ENCODE data around the gene S100A6.

DNA sequence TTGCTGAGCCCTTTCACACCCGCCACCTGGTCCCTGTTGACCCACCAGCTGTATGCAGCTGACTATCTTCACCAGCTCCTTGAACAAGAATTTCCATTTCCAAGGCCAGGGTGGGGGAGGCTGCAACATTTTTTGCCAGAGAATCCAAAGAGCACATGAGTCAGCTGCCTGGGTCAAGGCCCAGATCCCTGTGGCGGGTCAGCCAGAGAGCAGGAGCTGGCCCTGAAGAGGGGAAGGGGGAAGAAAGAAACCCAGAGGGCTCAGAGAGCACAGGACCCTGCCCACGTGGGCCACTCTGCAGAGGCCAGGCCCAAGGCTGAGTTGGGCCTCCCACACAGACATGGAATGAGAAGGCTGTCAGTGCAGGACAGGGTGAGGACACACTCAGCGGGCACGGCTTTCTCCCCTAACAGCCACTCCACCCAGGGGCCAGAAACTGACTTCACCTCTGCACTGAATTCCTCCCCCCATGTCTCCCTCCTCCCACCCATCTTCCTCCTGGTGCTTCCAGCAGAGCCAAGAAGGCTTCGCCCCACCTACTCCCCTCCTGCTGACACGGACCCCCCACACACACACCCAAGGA is 28.9 kb downstream of the S100A6 start:
- no peak for TF ChIP-seq MXD4 (CRISPR knock-in tag; IDR thresholded peaks at IDR 0.05; ENCODE audit: borderline replicate concordance)
- TF ChIP-seq, protein P1, sequence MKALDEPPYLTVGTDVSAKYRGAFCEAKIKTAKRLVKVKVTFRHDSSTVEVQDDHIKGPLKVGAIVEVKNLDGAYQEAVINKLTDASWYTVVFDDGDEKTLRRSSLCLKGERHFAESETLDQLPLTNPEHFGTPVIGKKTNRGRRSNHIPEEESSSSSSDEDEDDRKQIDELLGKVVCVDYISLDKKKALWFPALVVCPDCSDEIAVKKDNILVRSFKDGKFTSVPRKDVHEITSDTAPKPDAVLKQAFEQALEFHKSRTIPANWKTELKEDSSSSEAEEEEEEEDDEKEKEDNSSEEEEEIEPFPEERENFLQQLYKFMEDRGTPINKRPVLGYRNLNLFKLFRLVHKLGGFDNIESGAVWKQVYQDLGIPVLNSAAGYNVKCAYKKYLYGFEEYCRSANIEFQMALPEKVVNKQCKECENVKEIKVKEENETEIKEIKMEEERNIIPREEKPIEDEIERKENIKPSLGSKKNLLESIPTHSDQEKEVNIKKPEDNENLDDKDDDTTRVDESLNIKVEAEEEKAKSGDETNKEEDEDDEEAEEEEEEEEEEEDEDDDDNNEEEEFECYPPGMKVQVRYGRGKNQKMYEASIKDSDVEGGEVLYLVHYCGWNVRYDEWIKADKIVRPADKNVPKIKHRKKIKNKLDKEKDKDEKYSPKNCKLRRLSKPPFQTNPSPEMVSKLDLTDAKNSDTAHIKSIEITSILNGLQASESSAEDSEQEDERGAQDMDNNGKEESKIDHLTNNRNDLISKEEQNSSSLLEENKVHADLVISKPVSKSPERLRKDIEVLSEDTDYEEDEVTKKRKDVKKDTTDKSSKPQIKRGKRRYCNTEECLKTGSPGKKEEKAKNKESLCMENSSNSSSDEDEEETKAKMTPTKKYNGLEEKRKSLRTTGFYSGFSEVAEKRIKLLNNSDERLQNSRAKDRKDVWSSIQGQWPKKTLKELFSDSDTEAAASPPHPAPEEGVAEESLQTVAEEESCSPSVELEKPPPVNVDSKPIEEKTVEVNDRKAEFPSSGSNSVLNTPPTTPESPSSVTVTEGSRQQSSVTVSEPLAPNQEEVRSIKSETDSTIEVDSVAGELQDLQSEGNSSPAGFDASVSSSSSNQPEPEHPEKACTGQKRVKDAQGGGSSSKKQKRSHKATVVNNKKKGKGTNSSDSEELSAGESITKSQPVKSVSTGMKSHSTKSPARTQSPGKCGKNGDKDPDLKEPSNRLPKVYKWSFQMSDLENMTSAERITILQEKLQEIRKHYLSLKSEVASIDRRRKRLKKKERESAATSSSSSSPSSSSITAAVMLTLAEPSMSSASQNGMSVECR (CRISPR knock-in tag; IDR thresholded peaks at IDR 0.05; ENCODE audit: borderline replicate concordance): no peak
